HG02763 (cell line): ENCODE results near the gene RCAN2.
A peak's percentile ranks its signal among the peaks of the same experiment; 100 is the strongest.

Experiments
- ATAC-seq: cut with Tn5 transposase; IDR thresholded peaks from one replicate; pipeline ENCODE4 v1.9.1; 2021; ENCODE audit warnings: mild to moderate bottlenecking, moderate library complexity; ENCODE audit not compliant: unreplicated experiment

Gene RCAN2

GRCh38 chr6:46219661-46220060, 271.6 kb downstream of the RCAN2 start:
- no peak for ATAC-seq

- no peak for ATAC-seq
Observed at GRCh38 chr6:46218457-46218856, 272.8 kb downstream of the RCAN2 start.

DNA sequence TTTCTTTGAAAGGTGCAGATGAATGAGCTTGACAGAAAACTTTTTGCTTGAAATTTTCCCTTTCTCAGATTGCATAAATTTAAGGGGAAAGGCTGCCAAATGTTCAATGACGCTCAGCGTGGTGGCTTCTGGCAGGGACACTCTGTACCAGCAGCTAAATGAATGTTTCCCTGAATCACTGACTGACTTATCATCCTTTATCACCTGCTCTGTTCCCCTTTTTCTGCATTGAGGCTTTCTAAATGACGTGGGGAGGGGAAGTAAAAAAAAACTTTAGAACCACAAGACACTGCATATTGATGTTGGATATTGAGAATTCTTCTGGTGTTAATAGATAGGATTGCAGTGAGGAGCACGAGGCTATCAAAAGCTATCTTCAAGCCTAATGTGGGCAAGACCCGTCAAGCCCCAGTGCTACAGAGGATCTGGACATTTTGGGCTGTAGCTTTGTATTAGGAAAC, 273.5 kb downstream of the RCAN2 start:
- peak; percentile 54 for ATAC-seq

- no peak for ATAC-seq
Observed at GRCh38 chr6:46216879-46217278, 274.4 kb downstream of the RCAN2 start.

DNA sequence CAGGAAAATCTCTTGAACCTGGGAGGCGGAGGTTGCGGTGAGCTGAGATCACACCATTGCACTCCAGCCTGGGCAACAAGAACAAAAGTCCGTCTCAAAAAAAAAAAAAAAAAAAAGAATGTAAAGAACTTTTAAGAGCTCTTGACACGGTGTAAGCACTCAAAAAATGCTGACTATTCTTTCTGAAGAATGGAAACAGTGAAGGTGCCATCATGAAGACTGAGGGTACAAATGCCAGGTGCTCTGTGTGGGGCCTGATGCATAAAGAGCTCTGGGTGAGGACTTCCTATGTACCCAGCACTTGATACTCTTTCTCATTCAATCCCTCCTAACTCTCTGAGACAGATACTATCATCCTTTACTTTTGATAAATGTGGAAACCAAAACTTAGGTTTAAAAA, 275.5 kb downstream of the RCAN2 start:
- no peak for ATAC-seq

DNA sequence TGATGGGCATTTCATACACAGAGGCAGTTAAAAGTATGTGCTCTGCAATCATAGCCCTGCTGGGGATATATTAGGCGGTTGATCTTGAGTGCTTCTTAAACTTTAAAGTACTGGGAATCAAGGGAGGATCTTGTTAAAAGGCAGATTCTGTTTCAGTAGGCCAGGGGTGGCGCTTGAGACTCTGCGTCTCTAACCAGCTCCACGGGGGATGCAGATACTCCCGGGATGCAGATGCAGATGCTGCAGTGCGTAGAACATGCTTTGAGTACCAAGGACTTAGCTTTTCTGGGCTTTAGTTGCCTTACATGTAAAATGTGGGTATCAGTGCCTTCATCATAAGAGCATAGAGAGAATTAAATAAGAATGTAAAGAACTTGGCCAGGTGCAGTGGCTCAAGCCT, 276.0 kb downstream of the RCAN2 start:
- no peak for ATAC-seq

GRCh38 chr6:46211917-46212316, 279.3 kb downstream of the RCAN2 start:
- no peak for ATAC-seq

DNA sequence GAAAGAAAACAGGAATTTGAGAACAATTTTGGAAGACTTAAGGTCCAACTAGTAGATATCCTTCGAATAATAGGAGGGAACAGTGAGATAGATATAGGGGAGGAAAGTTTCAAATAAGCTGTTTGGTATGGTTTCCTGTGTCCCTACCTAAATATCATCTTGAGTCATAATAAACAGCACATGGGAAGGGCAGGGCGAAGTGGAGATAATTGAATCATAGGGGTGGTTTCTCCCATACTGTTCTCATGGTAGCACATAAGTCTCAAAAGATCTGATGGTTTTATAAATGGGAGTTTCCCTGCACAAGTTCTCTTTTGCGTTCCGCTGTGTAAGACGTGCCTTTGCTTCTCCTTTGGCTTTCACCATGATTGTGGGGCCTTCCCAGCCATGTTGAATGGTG, 281.0 kb downstream of the RCAN2 start:
- no peak for ATAC-seq

DNA sequence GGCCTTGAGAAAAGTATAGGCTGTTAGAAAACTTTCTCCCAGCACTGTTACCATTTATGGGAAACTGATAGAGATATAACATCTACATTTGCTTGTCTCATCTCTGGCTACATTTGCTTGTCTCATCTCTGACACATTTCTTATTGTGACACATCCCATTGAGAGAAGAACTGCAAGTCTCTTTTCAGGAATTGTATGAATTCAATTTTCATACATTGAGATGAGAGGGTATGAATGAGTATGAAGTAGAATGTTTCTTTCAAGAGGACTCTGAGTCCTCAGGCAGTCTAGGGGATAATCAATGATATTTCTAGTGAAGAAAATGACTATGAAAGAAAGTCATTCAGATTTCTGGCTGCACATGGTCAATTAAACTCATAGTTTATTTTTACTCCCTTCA, 282.9 kb downstream of the RCAN2 start:
- ATAC-seq = no peak

DNA sequence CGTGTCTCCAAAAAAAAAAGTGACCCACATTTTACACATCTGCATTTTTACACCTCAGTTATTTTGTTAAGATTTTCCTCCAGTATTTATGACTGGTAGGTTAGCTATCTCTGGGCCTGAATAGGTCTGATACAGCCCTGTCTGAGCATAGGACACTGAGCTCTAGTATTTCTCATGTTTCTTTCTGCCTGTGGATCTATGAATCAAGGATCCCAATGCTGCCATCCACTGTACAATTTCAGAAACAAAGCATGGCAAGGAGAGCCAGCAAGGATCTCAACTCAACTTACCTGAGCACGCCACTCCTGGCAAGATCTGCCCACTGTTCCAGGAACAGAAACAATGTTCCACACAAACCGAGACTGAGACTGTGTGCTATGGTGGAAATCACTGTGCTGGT, 284.1 kb downstream of the RCAN2 start:
- ATAC-seq = no peak

- ATAC-seq = no peak
Observed at GRCh38 chr6:46204880-46205650, 286.2 kb downstream of the RCAN2 start.

GRCh38 chr6:46203391-46204177, 287.7 kb downstream of the RCAN2 start:
- no peak for ATAC-seq

- ATAC-seq = no peak
Observed at GRCh38 chr6:46201702-46202101, 289.5 kb downstream of the RCAN2 start.

- no peak for ATAC-seq
Observed at GRCh38 chr6:46199387-46199786, 291.9 kb downstream of the RCAN2 start.

DNA sequence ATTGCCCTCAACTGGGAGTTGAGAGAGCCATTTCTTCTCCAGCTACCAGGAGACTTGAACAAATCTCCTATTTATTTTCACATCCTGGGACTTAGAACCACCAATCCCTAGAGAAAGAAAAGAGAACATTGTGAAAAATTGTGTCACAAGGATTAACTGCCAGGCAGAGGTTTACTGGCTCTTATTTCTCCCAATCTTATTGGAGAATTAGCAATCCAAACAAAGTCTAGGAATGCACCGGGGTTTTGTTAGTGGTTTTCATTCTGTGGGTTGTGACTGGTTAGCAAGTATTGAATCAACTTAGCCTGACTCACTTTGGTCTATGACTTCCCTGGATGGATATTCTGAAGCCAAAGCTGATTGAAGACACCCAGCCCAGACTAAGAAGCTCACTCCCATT, 299.3 kb downstream of the RCAN2 start:
- ATAC-seq = no peak

DNA sequence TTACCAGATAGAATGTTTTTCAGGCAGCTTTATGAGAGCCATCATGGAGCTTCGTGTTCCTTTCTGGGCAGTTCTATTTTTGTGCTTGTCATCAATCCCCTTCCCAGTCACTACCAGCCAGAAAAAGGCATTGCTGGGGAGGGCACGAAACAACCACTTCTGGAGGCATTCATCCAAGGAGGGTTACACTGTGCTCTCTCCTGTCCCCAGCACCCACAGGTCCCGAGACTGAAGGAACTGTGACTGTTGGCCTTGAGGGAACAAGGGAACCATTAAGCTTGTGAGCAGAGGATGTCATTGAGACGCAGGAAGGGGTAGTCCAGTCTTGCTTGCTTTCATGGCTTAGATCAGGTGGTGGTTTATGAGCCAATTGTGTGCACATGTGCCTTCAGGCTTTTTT, 300.4 kb downstream of the RCAN2 start:
- no peak for ATAC-seq

GRCh38 chr6:46189726-46190125, 301.5 kb downstream of the RCAN2 start:
- ATAC-seq = no peak

DNA sequence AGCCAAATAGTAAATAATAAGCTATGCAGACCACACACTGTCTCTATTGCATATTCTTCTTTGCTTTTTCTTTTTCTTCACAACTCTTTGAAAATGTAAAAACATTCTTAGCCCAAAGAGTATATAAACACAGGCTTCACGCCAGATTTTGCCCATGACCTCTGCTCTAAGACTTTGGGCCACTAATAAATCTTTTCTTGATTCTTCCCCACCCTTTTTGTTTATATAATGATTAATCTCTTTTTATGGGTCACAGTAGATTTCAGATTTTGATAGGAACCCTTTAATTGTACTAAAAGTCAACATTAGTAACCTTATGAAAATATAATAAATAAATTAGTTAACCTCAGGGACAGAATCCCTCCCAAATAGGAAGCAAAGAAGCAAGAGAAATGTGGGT, 304.7 kb downstream of the RCAN2 start:
- ATAC-seq = no peak

- ATAC-seq = no peak
Observed at GRCh38 chr6:46184114-46184513, 307.1 kb downstream of the RCAN2 start.

- ATAC-seq = peak; percentile 57
Observed at GRCh38 chr6:46175976-46176375, 315.3 kb downstream of the RCAN2 start.

DNA sequence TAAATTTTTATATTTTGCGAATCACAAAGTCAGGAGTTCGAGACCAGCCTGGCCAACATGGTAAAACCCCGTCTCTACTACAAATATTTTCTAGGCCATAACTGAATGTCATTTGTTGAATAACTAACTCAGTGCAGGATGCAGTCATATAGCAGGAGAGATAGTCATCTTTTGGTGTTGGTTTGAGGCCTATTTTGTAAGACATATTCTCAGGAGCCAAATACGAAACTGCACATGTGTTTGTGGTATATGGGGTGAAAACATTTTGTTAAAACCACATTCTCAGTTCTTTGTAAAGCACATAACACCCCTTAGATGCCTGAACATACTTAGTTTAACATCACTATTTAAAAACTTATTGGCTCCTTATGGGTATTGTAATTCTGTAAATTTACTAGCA, 315.8 kb downstream of the RCAN2 start:
- ATAC-seq = peak; percentile 62

DNA sequence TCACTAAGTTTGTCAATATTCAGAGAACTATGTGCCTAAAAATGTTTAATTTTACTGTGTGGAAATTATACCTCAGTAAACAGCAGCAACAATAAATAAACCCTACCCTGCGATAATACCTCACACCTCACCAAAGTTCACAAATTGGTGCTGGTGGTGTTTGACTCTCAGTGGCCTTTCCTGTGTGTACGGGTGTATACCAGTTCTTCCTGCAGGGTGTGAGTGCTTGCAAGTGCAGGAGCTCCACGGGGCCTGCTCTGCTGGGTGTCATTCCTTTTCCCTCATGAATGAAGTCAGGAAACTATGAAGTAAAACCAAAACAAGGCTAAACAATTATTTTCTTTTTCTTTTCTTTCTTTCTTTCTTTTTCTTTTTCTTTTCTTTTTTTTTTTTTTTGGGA, 316.3 kb downstream of the RCAN2 start:
- no peak for ATAC-seq
